HG02870 (cell line): ENCODE measurements around the gene PRPF6.
"Not testable (repeated sequence)": the region's sequence is repeated elsewhere in the genome, so short reads cannot be mapped to it uniquely, and the experiment has no call there.

Experiments
- ATAC-seq: cut with Tn5 transposase; IDR thresholded peaks from one replicate; pipeline ENCODE4 v1.9.1; 2021; ENCODE audit warnings: mild to moderate bottlenecking, moderate library complexity; ENCODE audit not compliant: unreplicated experiment

Gene PRPF6

GRCh38 chr20:64010711-64011237 lies 29.8 kb downstream of the PRPF6 start:
- ATAC-seq, result no peak

GRCh38 chr20:64011366-64011779 lies 30.4 kb downstream of the PRPF6 start:
- no peak for ATAC-seq

- ATAC-seq, result not testable (repeated sequence)
Measured at GRCh38 chr20:64012385-64013154, 31.6 kb downstream of the PRPF6 start.

- ATAC-seq, result no peak
Measured at GRCh38 chr20:64015635-64016034, 34.7 kb downstream of the PRPF6 start.

- no peak for ATAC-seq
Measured at GRCh38 chr20:64021124-64021975, 40.4 kb downstream of the PRPF6 start.

- ATAC-seq, result no peak
Measured at GRCh38 chr20:64022671-64023360, 41.9 kb downstream of the PRPF6 start.

GRCh38 chr20:64023361-64024140 lies 42.6 kb downstream of the PRPF6 start:
- no peak for ATAC-seq

- no peak for ATAC-seq
Measured at GRCh38 chr20:64024141-64024990, 43.4 kb downstream of the PRPF6 start.

- ATAC-seq, result no peak
Measured at GRCh38 chr20:64025101-64025825, 44.3 kb downstream of the PRPF6 start.

- ATAC-seq, result no peak
Measured at GRCh38 chr20:64025826-64026412, 45.0 kb downstream of the PRPF6 start.

- ATAC-seq, result no peak
Measured at GRCh38 chr20:64027981-64028685, 47.2 kb downstream of the PRPF6 start.

GRCh38 chr20:64029293-64030117 lies 48.6 kb downstream of the PRPF6 start:
- no peak for ATAC-seq

GRCh38 chr20:64030371-64031134 lies 49.6 kb downstream of the PRPF6 start:
- ATAC-seq, result no peak

- no peak for ATAC-seq
Measured at GRCh38 chr20:64031822-64032314, 50.9 kb downstream of the PRPF6 start.

- no peak for ATAC-seq
Measured at GRCh38 chr20:64032706-64033624, 52.0 kb downstream of the PRPF6 start.
